Neuron (in vitro differentiated cells): ENCODE results near the gene KLHL33.

Source experiments
- H2AFZ ChIP-seq: one replicate; pipeline ENCODE4 v1.6.1; 2013; ENCODE audit warnings: low read depth, mild to moderate bottlenecking, inconsistent platforms, low read length, moderate library complexity
- H3K27me3 ChIP-seq: one replicate; pipeline ENCODE4 v1.6.1; 2013; ENCODE audit warnings: low read length; ENCODE audit not compliant: insufficient read depth
- H3K36me3 ChIP-seq: one replicate; pipeline ENCODE4 v1.6.1; 2013; ENCODE audit warnings: low read length; ENCODE audit not compliant: insufficient read depth
- H3K4me1 ChIP-seq: one replicate; pipeline ENCODE4 v1.6.1; 2013; ENCODE audit warnings: low read length; ENCODE audit not compliant: insufficient read depth
- H3K4me3 ChIP-seq: 2 replicates; pipeline ENCODE4 v1.5.1; 2013; ENCODE audit warnings: mild to moderate bottlenecking, low read length, moderate library complexity
- H3K9me3 ChIP-seq: one replicate; pipeline ENCODE4 v1.6.1; 2013; ENCODE audit warnings: low read length

The KLHL33 gene

DNA sequence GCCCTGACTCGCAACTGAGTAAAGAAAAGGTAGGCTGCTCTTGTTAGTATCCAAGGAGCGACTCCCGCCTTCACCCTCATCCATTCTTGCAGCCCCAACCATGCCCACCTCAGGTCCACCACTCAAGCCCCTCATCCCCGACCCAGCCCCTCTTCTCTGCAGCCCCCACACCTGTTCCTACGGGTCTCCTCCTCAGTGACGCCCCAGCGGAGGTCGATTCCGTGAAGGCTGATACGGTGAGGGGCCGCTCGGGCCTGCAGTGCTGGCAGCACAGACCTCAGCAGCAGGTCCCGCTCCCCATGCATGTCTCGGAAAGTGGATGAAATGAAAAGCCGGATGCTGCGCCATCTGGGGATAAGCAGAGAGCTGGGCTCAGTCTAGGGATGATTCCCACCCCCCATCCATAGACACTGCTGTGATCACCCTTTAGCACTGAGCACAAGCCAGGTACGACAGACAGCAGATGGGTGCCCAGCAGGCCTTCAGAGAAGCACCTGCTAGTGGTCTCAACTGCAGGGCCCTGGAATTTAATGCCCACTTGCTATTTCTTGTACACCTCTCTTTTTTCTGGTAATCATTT lies 49.6 kb downstream of the KLHL33 start:
- no peaks in the 10 kb centered on the region for H3K27me3 ChIP-seq
- H3K4me1 ChIP-seq, result no peaks in the 10 kb centered on the region
- no peak overlapping the region for H2AFZ ChIP-seq
- no peak overlapping the region for H3K4me3 ChIP-seq
- H3K9me3 ChIP-seq, result no peaks in the 10 kb centered on the region
- H3K36me3 ChIP-seq, result peaks cover 71% of the 10 kb centered on the region

- H3K4me3 ChIP-seq, result no peak overlapping the region
- no peaks in the 10 kb centered on the region for H3K4me1 ChIP-seq
- peaks cover 76% of the 10 kb centered on the region for H3K36me3 ChIP-seq
- H2AFZ ChIP-seq, result no peak overlapping the region
- no peaks in the 10 kb centered on the region for H3K9me3 ChIP-seq
- H3K27me3 ChIP-seq, result no peaks in the 10 kb centered on the region
Observed at GRCh38 chr14:20384886-20385285, 51.1 kb downstream of the KLHL33 start.

- H2AFZ ChIP-seq, result no peak overlapping the region
- H3K9me3 ChIP-seq, result no peaks in the 10 kb centered on the region
- H3K36me3 ChIP-seq, result peaks cover 79% of the 10 kb centered on the region
- H3K4me3 ChIP-seq, result no peak overlapping the region
- no peaks in the 10 kb centered on the region for H3K4me1 ChIP-seq
- H3K27me3 ChIP-seq, result no peaks in the 10 kb centered on the region
Observed at GRCh38 chr14:20384321-20384720, 51.6 kb downstream of the KLHL33 start.

- Histone ChIP-seq H3K36me3 (peaks cover 80% of the 10 kb centered on the region), H3K4me1 (no peaks in the 10 kb centered on the region), H2AFZ (no peak overlapping the region), H3K9me3 (no peaks in the 10 kb centered on the region), H3K27me3 (no peaks in the 10 kb centered on the region), H3K4me3 (no peak overlapping the region)
Observed at GRCh38 chr14:20383636-20384035, 52.3 kb downstream of the KLHL33 start.

DNA sequence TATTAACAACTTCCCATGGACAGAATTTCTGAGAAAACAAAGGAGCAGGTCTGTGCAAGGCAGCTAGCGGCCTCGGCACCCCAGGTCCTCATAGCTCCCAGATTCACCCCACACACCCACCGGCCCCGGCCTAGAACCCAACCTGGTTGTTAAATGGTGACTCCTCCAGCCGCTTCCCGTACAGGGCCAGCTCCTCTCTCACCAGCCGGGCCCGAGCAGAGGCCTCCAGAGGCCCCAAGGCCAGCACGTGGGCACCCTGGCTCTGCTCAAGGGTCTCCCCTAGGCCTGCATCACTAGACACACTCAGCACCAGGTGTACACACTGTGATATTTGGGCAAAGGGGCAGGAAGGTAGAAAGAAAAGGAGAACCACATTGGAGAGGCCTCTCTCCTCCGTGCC lies 52.9 kb downstream of the KLHL33 start:
- Histone ChIP-seq H3K4me1 (no peaks in the 10 kb centered on the region), H3K36me3 (peaks cover 79% of the 10 kb centered on the region), H3K4me3 (no peak overlapping the region), H3K9me3 (no peaks in the 10 kb centered on the region), H2AFZ (no peak overlapping the region), H3K27me3 (no peaks in the 10 kb centered on the region)

DNA sequence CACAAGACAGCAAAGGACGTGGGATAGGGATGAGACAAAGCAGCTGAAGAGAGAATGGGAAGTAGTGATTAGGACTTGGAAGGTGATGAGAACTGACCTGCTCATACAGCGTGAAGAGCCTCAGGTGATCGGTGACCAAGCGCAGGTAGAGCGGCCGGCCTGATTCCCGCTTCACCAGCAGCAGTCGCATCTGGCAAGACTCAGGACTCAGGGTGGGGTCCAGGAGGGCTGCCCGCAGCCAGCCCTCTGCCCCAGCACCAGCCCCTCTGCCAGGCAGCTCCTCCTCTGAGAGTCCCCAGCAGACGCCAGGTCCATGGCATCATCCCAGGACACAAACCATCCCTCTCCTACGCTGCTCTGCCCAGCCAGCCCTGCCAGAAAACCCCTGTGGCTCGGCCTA lies 53.4 kb downstream of the KLHL33 start:
- Histone ChIP-seq H3K36me3 (peaks cover 80% of the 10 kb centered on the region), H3K4me3 (no peak overlapping the region), H3K27me3 (no peaks in the 10 kb centered on the region), H3K9me3 (no peaks in the 10 kb centered on the region), H2AFZ (no peak overlapping the region), H3K4me1 (no peaks in the 10 kb centered on the region)

GRCh38 chr14:20381341-20381740 lies 54.6 kb downstream of the KLHL33 start:
- Histone ChIP-seq H3K4me1 (no peaks in the 10 kb centered on the region), H3K9me3 (no peaks in the 10 kb centered on the region), H3K27me3 (no peaks in the 10 kb centered on the region), H2AFZ (no peak overlapping the region), H3K4me3 (no peak overlapping the region), H3K36me3 (peaks cover 82% of the 10 kb centered on the region)

DNA sequence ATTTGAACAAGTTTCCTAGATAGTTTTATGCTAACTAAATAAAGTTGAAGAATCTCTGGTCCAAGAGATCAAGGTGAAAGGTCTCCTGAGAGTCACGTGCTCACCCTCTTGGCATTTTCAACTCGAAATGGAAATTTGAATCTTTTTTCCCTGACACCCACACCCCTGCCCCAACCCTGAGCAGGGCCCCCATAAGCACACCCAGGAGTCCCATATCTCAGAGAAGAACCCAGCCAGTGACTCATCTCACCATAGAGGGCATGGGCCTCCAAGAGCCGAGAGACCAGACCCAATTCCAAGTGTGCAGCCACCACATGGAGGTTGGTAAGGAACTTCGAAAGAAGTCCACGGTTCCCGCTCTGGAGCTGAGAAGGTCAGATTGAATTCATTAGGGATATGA lies 55.3 kb downstream of the KLHL33 start:
- H3K4me3 ChIP-seq, result no peak overlapping the region
- no peaks in the 10 kb centered on the region for H3K9me3 ChIP-seq
- H2AFZ ChIP-seq, result no peak overlapping the region
- H3K27me3 ChIP-seq, result no peaks in the 10 kb centered on the region
- no peaks in the 10 kb centered on the region for H3K4me1 ChIP-seq
- H3K36me3 ChIP-seq, result peaks cover 81% of the 10 kb centered on the region

DNA sequence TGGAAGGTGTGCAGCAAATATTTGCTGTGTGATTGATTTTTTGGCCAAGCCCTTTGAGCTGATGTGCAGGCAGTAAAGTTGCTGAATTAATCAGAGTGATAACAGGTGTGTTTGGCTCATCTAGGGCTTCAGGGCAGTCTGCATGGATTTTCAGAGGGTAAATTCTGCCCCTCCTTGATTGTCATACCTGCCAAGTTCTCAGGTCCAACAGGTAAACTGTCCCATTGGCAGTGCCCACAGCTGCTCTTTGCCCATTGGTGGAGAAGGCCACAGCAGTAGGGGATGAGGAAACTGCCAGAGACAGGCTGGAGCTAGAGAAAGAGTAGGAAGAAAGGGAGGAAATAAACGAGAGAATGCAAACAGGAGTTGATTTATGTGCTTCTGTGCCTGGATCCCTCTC lies 56.2 kb downstream of the KLHL33 start:
- Histone ChIP-seq H3K4me1 (no peaks in the 10 kb centered on the region), H2AFZ (no peak overlapping the region), H3K9me3 (no peaks in the 10 kb centered on the region), H3K36me3 (peaks cover 78% of the 10 kb centered on the region), H3K27me3 (no peaks in the 10 kb centered on the region), H3K4me3 (no peak overlapping the region)

DNA sequence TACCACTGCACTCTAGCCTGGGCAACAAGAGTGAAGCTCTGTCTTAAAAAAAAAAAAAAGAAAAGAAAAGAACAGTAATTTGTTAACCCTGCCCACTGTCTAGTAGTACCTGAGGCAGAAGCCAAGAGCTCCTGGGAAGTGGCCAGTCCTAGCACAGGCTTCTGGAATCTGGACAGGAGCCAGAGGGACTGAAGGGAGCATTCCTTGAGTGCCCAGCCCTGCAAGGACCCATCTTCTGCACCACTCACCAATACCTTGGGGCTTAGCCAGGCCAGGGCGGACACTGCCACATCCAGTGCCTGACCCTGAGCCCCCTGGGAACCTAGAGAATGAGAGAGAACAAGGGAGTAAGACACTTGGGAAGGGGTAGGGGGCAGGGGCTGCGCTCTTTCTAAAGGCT lies 58.8 kb downstream of the KLHL33 start:
- no peak overlapping the region for H2AFZ ChIP-seq
- no peaks in the 10 kb centered on the region for H3K9me3 ChIP-seq
- H3K27me3 ChIP-seq, result no peaks in the 10 kb centered on the region
- H3K4me1 ChIP-seq, result no peaks in the 10 kb centered on the region
- peaks cover 77% of the 10 kb centered on the region for H3K36me3 ChIP-seq
- no peak overlapping the region for H3K4me3 ChIP-seq

DNA sequence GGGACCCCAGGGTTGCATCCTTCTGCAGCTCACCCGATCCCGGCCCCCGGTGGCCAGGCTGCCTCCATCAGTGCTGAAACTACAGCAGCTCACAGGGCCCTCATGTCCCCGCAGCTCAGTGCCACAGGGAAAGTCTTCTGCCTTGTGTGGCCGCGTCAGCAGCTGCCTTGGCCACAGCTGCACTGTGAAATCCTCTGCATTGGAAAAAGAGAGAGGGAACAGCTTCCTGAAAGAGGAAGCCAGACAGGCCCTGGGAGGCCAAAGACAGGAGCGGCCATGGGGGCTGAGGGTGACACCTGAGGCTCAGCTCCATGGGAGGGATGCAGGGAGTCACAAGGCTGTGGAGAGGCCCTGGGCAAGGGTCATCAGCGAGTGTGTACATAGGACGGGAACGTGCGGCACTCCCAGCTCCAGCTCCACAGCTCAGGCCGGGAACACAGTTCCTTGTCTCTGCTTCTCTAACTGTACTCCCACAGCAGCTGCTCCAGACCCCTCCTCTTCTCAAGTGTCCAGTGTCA lies 59.8 kb downstream of the KLHL33 start:
- Histone ChIP-seq H3K36me3 (peaks cover 75% of the 10 kb centered on the region), H2AFZ (no peak overlapping the region), H3K27me3 (no peaks in the 10 kb centered on the region), H3K4me3 (no peak overlapping the region), H3K4me1 (no peaks in the 10 kb centered on the region), H3K9me3 (no peaks in the 10 kb centered on the region)
